22Rv1 (cell line): ENCODE data around the gene TMED3.

Source experiments
- ZFX ChIP-seq: fragments of 450-650 bp; IDR thresholded peaks from 2 replicates; pipeline ENCODE4 v1.6.1; 2017; ENCODE audit warnings: antibody characterized with exemption, borderline replicate concordance
- TF ChIP-seq, protein P1 (sequence below): fragments of 450-650 bp; IDR thresholded peaks from 2 replicates; pipeline ENCODE4 v1.5.1; 2017; ENCODE audit warnings: mild to moderate bottlenecking

DNA sequence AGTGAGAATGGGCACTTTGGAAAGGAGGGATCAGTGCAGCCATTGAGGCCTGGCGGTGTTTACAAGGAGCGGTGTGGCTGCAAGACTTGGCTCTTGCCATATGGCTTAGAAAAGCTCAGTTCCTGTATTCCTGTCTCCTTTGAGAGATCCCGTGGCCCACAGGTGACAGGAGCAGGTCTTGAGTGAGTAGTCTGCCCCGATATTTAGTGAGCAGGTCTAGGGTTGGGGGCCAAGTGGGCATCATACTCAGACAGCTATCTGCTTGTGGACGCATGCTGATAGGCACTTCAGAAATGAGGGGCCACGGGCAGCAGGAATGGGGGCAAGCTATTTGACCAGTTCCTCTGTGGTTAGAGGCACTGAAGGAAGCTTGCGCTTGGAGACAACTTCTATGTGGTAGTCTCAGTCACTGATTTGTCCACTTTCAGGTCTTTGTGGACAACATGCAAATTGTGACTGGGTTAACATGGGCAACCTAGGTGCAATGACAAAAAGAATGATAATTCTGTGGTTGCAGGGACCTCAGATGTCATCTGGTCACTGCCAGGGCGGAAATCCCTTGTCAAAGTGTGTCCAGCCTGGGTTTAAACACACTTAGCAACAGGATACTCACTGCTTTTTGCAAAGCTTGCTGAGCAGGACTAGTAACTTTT, 1.1 kb downstream of the TMED3 start:
- TF ChIP-seq, protein P1, sequence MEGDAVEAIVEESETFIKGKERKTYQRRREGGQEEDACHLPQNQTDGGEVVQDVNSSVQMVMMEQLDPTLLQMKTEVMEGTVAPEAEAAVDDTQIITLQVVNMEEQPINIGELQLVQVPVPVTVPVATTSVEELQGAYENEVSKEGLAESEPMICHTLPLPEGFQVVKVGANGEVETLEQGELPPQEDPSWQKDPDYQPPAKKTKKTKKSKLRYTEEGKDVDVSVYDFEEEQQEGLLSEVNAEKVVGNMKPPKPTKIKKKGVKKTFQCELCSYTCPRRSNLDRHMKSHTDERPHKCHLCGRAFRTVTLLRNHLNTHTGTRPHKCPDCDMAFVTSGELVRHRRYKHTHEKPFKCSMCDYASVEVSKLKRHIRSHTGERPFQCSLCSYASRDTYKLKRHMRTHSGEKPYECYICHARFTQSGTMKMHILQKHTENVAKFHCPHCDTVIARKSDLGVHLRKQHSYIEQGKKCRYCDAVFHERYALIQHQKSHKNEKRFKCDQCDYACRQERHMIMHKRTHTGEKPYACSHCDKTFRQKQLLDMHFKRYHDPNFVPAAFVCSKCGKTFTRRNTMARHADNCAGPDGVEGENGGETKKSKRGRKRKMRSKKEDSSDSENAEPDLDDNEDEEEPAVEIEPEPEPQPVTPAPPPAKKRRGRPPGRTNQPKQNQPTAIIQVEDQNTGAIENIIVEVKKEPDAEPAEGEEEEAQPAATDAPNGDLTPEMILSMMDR = no peak
- TF ChIP-seq ZFX = no peak
